ENCODE results near the gene PPP1R13B.

- TF ChIP-seq ZNF132 (tag by site-specific recombination; IDR thresholded peaks at IDR 0.05; ENCODE audit: borderline replicate concordance) (no peak), ZNF707 (tag by site-specific recombination; IDR thresholded peaks at IDR 0.05) (no peak), BCL6B (tag by site-specific recombination; IDR thresholded peaks at IDR 0.05) (no peak)
Observed at GRCh38 chr14:103820908-103821307, 26.5 kb downstream of the PPP1R13B start.

All from HEK293 (cell line).